NT2/D1 (cell line): ENCODE measurements around the gene DRC3.
"Not testable (repeated sequence)": the region's sequence is repeated elsewhere in the genome, so short reads cannot be mapped to it uniquely, and the experiment has no call there.

Experiments
- DNase-seq: peaks from one replicate; pipeline ENCODE4 v3.0.0-alpha.2; 2011; ENCODE audit warnings: low read depth, low spot score
- H3K27me3 ChIP-seq: 2 replicates; pipeline ENCODE4 v1.6.0; 2011; ENCODE audit warnings: mild to moderate bottlenecking; ENCODE audit not compliant: insufficient read length, insufficient read depth
- H3K36me3 ChIP-seq: 2 replicates; pipeline ENCODE4 v1.6.1; 2011; ENCODE audit warnings: mild to moderate bottlenecking, low read length, mixed read lengths; ENCODE audit not compliant: insufficient read depth, insufficient read length
- H3K4me1 ChIP-seq: 2 replicates; pipeline ENCODE4 v1.5.1; 2011; ENCODE audit not compliant: insufficient read depth, insufficient read length
- H3K4me3 ChIP-seq: 2 replicates; pipeline ENCODE4 v1.5.1; 2011; ENCODE audit warnings: low read depth; ENCODE audit not compliant: insufficient read length
- H3K9ac ChIP-seq: 2 replicates; pipeline ENCODE4 v1.6.0; 2011; ENCODE audit warnings: low read depth; ENCODE audit not compliant: insufficient read length
- H3K9me3 ChIP-seq: 2 replicates; pipeline ENCODE4 v1.5.1; 2011; ENCODE audit warnings: mild to moderate bottlenecking, low read length; ENCODE audit not compliant: insufficient read depth
- SUZ12 ChIP-seq: IDR thresholded peaks from 2 replicates; pipeline ENCODE4 v1.6.1; 2011; ENCODE audit not compliant: insufficient read length, insufficient read depth; ENCODE audit errors: extremely low read depth
- YY1 ChIP-seq: IDR thresholded peaks from 2 replicates; pipeline ENCODE4 v1.6.1; 2011; ENCODE audit not compliant: insufficient read length, insufficient read depth
- ZNF274 ChIP-seq: IDR thresholded peaks from 2 replicates; pipeline ENCODE4 v1.6.1; 2011; ENCODE audit warnings: mild to moderate bottlenecking, low read depth, low read length

Gene DRC3

GRCh38 chr17:17950806-17951205, 21.9 kb upstream of the DRC3 start:
- no peak for DNase-seq
- H3K9ac ChIP-seq: no peak overlapping the region

GRCh38 chr17:17951524-17951923, 21.1 kb upstream of the DRC3 start:
- Histone ChIP-seq H3K9me3 (peaks cover 3% of the 10 kb centered on the region; the same call in 1 of the 2 replicates), H3K4me1 (peaks cover 2% of the 10 kb centered on the region), H3K9ac (no peak overlapping the region), H3K4me3 (no peak overlapping the region), H3K36me3 (no peaks in the 10 kb centered on the region), H3K27me3 (no peaks in the 10 kb centered on the region)
- TF ChIP-seq ZNF274: no peak
- no peak for TF ChIP-seq SUZ12
- TF ChIP-seq YY1: no peak
- DNase-seq: no peak

More at GRCh38 chr17:17950806-17951205, 21.9 kb upstream of the DRC3 start:
- Histone ChIP-seq H3K4me1 (peaks cover 2% of the 10 kb centered on the region), H3K36me3 (no peaks in the 10 kb centered on the region), H3K27me3 (no peaks in the 10 kb centered on the region), H3K9me3 (no peaks in the 10 kb centered on the region), H3K4me3 (no peak overlapping the region)
- TF ChIP-seq YY1 (no peak), SUZ12 (no peak), ZNF274 (no peak)

DNA sequence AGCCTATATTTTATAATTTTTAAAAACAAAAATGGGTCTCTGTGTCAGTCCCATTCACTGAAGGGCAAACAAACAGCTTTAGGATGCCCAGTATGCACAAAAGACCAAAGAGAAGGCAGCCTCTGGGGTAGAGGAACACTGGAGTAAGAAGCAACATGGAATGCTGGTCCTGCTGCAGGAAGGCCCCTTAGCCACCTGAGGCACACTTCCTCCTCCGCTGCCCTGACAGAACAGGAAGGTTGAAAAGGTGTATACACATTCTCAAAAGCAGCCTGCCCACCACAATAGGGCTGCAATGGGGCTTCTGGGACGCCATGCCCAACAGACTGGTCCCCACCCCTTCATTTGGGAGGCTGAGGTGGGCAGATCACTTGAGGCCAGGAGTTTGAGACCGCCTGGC, 20.0 kb upstream of the DRC3 start:
- Histone ChIP-seq H3K4me1 (peaks cover 2% of the 10 kb centered on the region), H3K9ac (no peak overlapping the region), H3K4me3 (no peak overlapping the region), H3K9me3 (peaks cover 7% of the 10 kb centered on the region; the same call in 1 of the 2 replicates), H3K27me3 (no peaks in the 10 kb centered on the region), H3K36me3 (no peaks in the 10 kb centered on the region)
- TF ChIP-seq YY1 (no peak), SUZ12 (no peak), ZNF274 (no peak)
- DNase-seq: no peak

DNA sequence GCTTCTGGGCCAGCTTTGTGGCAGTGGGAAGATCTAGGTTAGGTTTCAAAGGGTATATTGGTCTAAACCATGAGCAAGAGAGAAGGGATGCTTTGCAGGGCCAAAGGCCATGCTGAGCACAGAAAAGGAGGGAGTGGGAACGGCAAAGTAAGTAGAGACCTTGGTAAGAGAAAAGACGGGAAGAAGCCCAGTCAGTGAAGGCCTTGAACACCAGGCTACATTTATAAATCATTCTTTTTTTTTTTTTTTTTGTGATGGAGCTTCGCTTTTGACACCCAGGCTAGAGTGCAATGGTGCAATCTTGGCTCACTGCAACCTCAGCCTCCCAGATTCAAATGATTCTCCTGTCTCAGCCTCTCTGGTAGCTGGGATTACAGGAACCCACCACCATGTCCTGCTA, 18.6 kb upstream of the DRC3 start:
- Histone ChIP-seq H3K4me1 (peaks cover 8% of the 10 kb centered on the region), H3K4me3 (no peak overlapping the region)

GRCh38 chr17:17955790-17956341, 16.8 kb upstream of the DRC3 start:
- H3K27me3 ChIP-seq, H3K36me3 ChIP-seq, DNase-seq, H3K9me3 ChIP-seq, H3K4me1 ChIP-seq, H3K9ac ChIP-seq, H3K4me3 ChIP-seq: not testable (repeated sequence)

More for the DNA sequence above, 18.6 kb upstream of the DRC3 start:
- TF ChIP-seq YY1 (no peak), SUZ12 (no peak), ZNF274 (no peak)
- Histone ChIP-seq H3K27me3 (no peaks in the 10 kb centered on the region), H3K36me3 (no peaks in the 10 kb centered on the region), H3K9ac (no peak overlapping the region), H3K9me3 (peaks cover 7% of the 10 kb centered on the region; the same call in 1 of the 2 replicates)
- no peak for DNase-seq

GRCh38 chr17:17957584-17957916, 15.1 kb upstream of the DRC3 start:
- no peaks in the 10 kb centered on the region for H3K36me3 ChIP-seq
- H3K4me3 ChIP-seq: no peak overlapping the region
- H3K9me3 ChIP-seq: peaks cover 7% of the 10 kb centered on the region; the same call in 1 of the 2 replicates
- H3K9ac ChIP-seq: no peak overlapping the region
- H3K27me3 ChIP-seq: no peaks in the 10 kb centered on the region
- DNase-seq: no peak
- TF ChIP-seq ZNF274 (no peak), SUZ12 (no peak), YY1 (no peak)
- H3K4me1 ChIP-seq: peaks cover 6% of the 10 kb centered on the region

DNA sequence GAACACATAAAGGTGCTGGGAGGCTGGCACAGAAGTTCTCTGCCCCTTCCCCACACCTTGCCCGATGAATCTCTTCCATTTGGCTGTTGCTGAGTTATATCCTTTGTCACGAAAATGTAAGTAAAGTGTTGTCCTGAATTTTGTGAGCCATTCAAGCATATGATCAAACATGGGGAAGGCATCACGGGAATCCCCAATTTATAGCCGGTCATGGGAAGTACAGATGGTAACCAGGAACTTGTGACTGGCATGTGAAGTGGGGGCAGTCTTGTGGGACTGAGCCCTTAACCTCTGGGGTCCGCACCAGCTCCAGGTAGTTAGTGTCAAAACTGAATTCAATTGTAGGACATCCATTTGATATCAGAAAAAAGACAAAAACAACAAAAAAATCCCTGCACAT, 13.7 kb upstream of the DRC3 start:
- H3K27me3 ChIP-seq: no peaks in the 10 kb centered on the region
- H3K4me3 ChIP-seq: no peak overlapping the region
- H3K9ac ChIP-seq: no peak overlapping the region
- DNase-seq: no peak
- H3K36me3 ChIP-seq: no peaks in the 10 kb centered on the region
- TF ChIP-seq SUZ12: no peak
- no peak for TF ChIP-seq YY1
- TF ChIP-seq ZNF274: no peak
- peaks cover 6% of the 10 kb centered on the region for H3K4me1 ChIP-seq
- peaks cover 7% of the 10 kb centered on the region; the same call in 1 of the 2 replicates for H3K9me3 ChIP-seq
